ENCODE results near the gene TSPAN7.

The TSPAN7 gene

DNA sequence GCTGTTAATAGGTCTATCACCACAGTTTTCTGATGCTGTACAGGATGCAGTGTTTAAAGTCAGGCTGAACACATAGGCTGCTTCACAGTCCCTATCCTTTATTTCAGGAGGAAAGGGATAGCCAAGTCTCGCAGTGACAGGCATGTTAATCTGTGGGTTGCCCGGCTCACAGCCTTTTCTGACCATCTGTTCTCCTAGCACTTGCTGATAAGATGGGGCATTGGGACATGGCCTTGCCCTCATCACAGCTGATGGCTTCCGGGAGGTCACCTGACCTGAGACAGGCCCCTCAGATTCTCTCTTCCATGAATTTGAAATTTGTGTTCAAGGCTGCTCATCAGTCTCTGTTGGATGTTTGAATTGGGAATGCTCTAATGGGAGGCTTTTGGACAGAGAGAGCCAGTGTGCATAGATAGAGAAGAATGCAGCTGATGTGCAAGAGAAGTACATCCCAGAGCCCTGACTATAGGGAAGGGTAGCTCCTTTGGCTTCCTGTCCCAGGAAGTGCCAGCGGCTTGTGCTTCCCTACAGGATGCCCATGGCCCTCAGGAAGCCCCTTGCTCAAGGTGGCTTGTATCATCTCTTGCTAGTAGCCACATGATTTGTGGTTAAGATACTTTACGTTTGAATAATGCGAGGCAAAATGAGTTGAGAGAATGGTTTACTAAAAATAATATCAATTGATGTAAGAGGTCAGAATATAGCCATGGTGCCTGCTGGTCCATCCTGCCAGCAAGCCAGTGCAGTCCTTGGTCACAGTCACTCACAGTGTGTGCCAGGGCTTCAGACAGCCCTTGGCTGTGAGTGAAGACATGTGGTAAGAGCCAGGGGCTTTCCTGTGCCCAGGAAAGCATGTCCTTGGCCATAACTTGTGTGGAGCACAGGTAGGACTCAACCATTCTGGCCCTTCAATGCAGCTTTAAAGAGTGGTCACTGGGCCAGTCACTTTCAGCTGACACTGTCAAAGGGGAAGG, 88.6 kb downstream of the TSPAN7 start:
- DNase-seq = peak; percentile 58

- DNase-seq = no peak
These were observed 90.6 kb downstream of the TSPAN7 start for GRCh38 chrX:38651625-38652601.

DNA sequence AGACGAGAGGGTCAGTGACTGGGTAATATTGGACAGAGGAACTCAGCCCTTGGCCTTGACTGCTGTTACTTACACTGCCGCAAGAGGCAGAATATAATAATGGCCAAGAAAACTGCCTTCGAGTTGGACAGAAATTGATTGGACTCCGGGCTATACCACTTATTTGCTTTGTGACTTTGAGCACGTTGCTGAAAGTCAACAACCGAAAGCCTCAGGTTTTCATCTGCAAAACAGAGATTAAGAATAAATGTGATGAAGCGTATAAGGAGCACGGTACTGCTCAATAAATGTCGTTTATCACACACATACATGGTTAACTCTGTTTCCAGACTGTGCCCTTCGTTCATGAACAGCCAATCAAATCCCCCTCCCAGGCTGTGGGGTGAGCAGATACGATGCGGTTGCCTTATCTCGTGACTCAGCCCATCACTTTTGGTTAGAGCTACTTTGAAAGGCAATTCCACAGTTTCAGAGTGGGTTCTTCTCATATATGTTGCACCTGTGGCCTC, 91.6 kb downstream of the TSPAN7 start:
- DNase-seq = no peak

DNA sequence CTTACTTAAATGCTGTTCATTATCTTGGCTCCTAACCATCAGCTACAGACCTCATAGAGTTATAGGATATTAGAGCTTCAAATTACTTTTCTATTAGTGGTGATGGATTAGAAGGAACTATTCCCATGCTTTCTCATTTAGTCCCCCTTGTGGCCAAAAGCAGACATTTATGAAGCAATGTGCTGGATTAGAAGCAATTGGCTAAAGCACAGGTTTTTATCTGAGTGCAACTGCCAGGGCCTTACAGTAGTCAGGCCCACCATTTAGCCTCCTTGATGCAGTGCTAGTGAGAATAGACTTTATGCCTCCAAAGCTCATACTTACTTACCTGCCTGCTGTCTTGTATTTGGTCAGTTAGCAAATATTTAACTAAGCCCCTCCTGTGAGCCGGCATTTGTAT, 93.0 kb downstream of the TSPAN7 start:
- peak; percentile 79 for DNase-seq

- DNase-seq = peak; percentile 95
These were observed 95.1 kb downstream of the TSPAN7 start for GRCh38 chrX:38656350-38656915.

DNA sequence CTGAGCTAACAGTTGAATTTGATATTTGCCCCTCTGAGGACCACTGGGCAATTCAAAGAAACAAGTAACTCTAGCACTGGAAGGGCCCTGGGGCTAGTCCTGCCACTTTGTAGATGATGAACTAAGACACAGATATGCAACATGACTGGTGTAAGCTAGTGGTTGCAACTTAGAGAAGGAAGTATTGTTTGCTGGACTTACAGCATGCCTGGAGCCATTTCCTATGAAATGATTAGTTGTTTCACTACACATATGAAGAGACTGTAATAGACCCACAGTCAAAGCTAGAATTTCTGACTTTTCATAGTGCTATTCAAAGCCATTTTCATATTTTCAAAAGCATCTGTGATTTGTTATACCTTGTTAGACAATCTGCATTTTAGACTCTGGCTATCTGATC, 96.2 kb downstream of the TSPAN7 start:
- DNase-seq = no peak

- no peak for DNase-seq
These were observed 99.2 kb downstream of the TSPAN7 start for GRCh38 chrX:38660395-38661102.

DNA sequence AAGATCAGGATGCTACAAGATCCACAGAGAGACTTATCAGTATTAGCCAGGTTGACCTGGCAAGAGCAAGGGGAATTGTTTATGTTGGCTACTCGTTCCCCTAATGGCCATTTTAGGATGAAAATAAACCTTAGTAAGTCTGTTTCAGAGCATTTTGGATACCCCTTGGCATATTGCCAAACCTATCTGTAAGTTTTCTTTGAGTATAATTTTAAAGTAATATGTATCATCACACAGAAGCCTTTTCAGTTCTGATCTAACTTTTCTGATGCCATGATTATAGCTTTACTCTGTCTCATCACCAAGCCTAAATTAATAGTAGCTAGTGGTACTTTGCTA, 99.7 kb downstream of the TSPAN7 start:
- no peak for DNase-seq

- DNase-seq = peak; percentile 3
These were observed 100.2 kb downstream of the TSPAN7 start for GRCh38 chrX:38661561-38661960.

GRCh38 chrX:38662640-38663039, 101.3 kb downstream of the TSPAN7 start:
- DNase-seq = no peak

DNA sequence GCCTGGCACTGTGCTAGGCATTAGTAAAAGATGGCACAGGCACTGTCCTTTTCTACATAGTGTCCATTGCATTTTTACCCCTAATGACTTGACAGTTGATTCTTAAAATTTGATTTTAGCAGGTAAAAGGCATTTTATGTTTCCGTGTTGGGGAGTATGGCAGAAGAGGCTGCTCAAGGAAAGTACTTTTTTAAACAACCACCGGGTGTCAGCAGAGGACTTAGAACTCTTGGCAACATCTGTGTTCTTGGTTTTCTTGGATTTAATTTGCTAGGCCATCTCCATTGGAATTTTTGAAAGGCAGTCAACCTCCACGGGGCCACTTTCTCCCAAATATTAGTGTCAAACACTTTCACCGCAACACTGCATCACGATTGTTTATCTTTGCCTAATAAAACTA, 102.9 kb downstream of the TSPAN7 start:
- peak; percentile 71 for DNase-seq

DNA sequence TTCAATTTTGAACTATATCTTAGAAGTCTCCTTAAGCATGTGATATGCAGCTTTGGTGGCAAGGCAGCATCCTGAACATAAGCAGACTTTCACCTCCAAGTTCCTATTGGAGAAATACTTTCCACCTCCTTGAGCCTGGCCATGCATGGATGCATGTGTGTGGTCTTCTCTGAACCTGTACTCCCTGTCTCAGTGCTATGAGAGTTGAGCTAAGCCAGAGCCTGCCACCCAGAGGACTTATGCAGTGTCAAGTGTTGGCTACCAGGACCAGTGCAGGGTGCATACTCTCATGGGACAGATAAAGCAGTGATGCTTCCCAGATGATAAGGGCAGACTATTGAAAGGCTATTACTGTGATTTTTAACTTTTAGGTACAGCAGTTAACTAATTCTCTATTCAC, 105.6 kb downstream of the TSPAN7 start:
- DNase-seq = peak; percentile 1

- no peak for DNase-seq
These were observed 107.4 kb downstream of the TSPAN7 start for GRCh38 chrX:38668771-38669170.

- no peak for DNase-seq
These were observed 108.1 kb downstream of the TSPAN7 start for GRCh38 chrX:38669428-38669827.

DNA sequence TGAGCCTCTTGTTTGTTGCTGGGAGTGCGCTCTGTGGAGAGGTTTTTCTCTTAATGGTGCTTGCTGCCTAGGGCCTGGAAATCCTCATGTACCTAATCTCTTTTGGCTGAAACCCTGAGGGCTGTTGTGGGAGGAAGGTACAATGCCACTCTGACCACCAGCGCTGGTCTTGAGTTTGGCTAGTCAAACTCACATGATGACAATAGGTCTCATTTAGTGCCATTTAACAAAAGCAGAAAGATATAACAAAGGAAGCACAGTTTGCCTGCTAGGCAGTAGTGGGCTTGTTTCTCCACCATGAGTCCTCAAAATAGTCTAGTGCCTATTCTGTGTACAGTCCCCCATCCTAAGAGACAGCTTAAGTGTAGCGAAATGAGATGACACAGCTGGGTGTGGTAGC, 111.3 kb downstream of the TSPAN7 start:
- no peak for DNase-seq

DNA sequence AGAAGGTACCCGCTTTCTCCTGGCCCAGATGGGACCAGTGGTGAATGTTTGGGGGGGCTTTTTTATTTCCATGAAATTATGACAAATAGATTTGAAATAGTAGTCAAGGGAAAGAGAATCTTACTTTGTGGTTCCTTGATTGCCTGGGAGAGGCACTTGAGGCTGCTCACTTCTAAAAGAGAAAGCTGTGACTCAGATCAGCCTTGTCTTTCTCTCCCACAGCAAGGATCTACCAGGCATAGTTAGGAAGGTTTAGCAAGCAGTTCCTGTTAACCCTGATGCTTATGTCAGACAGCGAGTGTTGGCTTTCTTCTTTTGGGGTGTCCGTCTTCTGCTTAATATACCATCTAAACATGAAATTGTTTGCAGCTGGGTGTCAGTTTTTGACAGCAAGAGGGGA, 114.5 kb downstream of the TSPAN7 start:
- no peak for DNase-seq

GRCh38 chrX:38678183-38678582, 116.8 kb downstream of the TSPAN7 start:
- no peak for DNase-seq

GRCh38 chrX:38678821-38679220, 117.5 kb downstream of the TSPAN7 start:
- no peak for DNase-seq

DNA sequence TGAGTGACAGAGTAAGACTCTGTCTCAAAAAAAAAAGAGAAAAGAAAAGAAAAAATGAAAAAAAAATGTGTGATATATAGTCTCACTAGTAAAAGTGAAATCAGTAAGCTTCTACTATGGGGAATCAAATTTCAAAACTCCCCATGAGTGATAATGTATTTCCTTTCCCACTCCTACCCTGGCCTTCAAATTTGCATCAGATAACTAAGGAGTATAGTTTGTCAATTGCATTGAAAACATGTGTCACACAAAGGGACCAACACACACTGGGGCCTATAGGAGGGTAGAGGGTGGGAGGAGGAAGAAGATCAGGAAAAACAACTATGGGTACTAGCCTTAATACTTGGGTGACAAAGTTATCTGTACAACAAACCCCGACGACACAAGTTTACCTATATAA, 118.4 kb downstream of the TSPAN7 start:
- DNase-seq = no peak

- DNase-seq = no peak
These were observed 120.8 kb downstream of the TSPAN7 start for GRCh38 chrX:38682095-38682494.

DNA sequence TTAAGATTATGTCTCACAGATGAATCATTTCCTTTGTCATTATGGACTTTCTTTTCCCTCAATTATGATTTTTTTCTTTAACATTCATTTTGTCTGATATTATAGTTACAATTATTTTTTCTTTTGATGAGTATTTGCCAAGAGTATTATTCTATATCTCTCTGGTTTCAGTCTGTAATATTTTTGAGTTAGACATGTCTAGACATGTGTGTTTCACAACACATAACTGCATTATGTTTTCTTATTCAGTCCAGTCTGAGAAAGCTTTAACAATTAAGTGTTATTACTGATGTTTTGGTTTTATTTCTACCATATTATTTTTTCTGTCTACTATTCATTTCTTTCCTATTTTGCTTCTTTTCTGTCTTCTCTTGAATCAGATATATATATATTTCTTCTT, 131.6 kb downstream of the TSPAN7 start:
- DNase-seq = no peak

DNA sequence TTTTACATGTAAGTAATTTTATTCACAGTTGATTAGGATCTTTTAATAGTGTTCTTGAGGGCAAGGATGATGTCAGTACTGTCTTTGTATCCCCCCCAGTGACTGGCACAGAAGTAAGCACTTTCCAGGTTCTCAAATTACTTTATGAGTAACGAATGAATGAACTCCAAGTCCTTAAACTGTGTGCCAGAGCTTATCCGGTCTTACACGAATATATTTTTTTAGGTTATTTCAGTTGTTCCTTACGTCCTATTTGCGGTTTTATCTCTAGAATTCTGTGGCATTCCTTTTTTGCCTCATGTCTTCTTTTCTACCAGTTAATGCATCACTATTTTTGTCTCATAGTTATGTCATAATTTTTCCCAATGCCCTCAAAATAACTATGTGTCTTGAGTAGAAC, 133.1 kb downstream of the TSPAN7 start:
- no peak for DNase-seq

DNA sequence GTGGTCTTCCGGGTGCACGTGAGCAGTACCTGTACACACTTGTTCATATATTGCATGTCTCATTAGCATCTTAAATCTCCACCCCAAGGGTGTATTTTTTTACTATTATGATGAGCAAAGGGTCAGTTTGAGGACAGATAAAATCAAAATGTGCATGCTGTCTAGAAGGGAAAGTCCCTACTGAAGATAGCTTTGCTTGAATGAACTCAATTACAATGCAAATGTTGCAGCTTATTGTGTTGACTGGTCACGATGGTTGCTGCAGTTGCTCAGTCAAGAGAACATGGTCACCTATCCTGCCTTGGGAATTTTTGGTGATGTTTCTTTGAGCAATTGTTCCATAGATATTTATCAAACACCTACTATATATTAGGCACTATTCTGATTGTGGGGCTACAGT, 136.1 kb downstream of the TSPAN7 start:
- DNase-seq = no peak
